A549 treated with DMSO at 1 μM for 4 hours (cell line): ENCODE results near the gene TIMM22. TPM values are rescaled to one million over a fixed set of nuclear protein-coding genes. Genes with fewer than 3 reads are reported as not detected.

ENCODE experiments used
- total RNA-seq: library from RNA; stranded (reverse); fragments of 200-300 nt; extraction: Qiagen RNA extraction; gene quantifications from 5 replicates; pipeline ENCODE4 v1.2.3, GENCODE V29; 2022; ENCODE audit warnings: low read depth

Gene TIMM22
- 24.8 to 28.9 TPM (median 27.2 TPM) in 5 replicates for total RNA-seq

GRCh38 chr17:996554-997344 lies at the start of gene TIMM22:
TSS of gene TIMM22 (plus strand) at chr17:997129. CDS start at chr17:997143, 14 bp downstream.

GRCh38 chr17:979539-980405 lies 17.2 kb upstream of the TIMM22 start, which contains the start of gene NXN:
TSS of gene NXN (minus strand) at chr17:979776.

Other genes with a start within 250 kb of the TIMM22 start
- gene GEMIN4, start 244.9 kb upstream of the TIMM22 start, total RNA-seq: 60.6 to 68.1 TPM (median 65.1 TPM) in 5 replicates
- gene GLOD4, start 214.8 kb upstream of the TIMM22 start, total RNA-seq: 84.1 to 137 TPM (median 96.1 TPM) in 5 replicates
- gene MRM3, start 214.8 kb upstream of the TIMM22 start, total RNA-seq: 43.0 to 48.8 TPM (median 43.9 TPM) in 5 replicates
- gene NXN, start 17.4 kb upstream of the TIMM22 start, total RNA-seq: 24.8 to 28.3 TPM (median 26.0 TPM) in 5 replicates
- gene ABR, start 182.9 kb downstream of the TIMM22 start, total RNA-seq: 99.5 to 115 TPM (median 106 TPM) in 5 replicates